Calu3 (cell line): Measurements from ENCODE around the gene SPDYC. TPM values are rescaled to one million over a fixed set of nuclear protein-coding genes. Genes with fewer than 3 reads are reported as not detected.

Experiments
- BruUV-seq: library from RNA; stranded (reverse); fragments of 400-500 nt; replicated peaks from 2 replicates; lab custom pipeline; 2021; lab: Mats Ljungman, UMichigan
- CTCF ChIA-PET: fragments of 300-600 bp; sonication (Branson Sonifier 250); formaldehyde crosslinking; loops from one replicate; lab custom pipeline; 2022; ENCODE audit warnings: antibody characterized with exemption; lab: Charles Lee
- DNase-seq: peaks from one replicate; pipeline ENCODE4 v3.0.0; 2022
- H3K27ac Mint-ChIP-seq: one replicate; pipeline ENCODE4 v1.8.0; 2022; ENCODE audit warnings: mixed read lengths; ENCODE audit not compliant: unreplicated experiment
- H3K27me3 Mint-ChIP-seq: one replicate; pipeline ENCODE4 v1.8.0; 2022; ENCODE audit warnings: mixed read lengths; ENCODE audit not compliant: unreplicated experiment
- H3K36me3 Mint-ChIP-seq: one replicate; pipeline ENCODE4 v1.8.0; 2022; ENCODE audit warnings: mild to moderate bottlenecking, moderate library complexity, mixed read lengths; ENCODE audit not compliant: insufficient read depth, unreplicated experiment
- H3K4me1 Mint-ChIP-seq: one replicate; pipeline ENCODE4 v1.8.0; 2022; ENCODE audit warnings: mild to moderate bottlenecking, low read depth, mixed read lengths; ENCODE audit not compliant: unreplicated experiment
- H3K4me3 Mint-ChIP-seq: one replicate; pipeline ENCODE4 v1.8.0; 2022; ENCODE audit warnings: mild to moderate bottlenecking, low read depth, moderate library complexity, mixed read lengths; ENCODE audit not compliant: unreplicated experiment
- H3K9me3 Mint-ChIP-seq: one replicate; pipeline ENCODE4 v1.8.0; 2022; ENCODE audit warnings: low read depth, mixed read lengths; ENCODE audit not compliant: unreplicated experiment
- CTCF ChIP-seq: fragments of 200-600 bp; IDR thresholded peaks from one replicate; pipeline ENCODE4 v1.8.0; 2022; ENCODE audit warnings: antibody characterized with exemption; ENCODE audit not compliant: unreplicated experiment
- intact Hi-C: fragments of 100-400 bp; cut with micrococcal nuclease; formaldehyde crosslinking; loops from one replicate; pipeline ENCODE4 v1.10.0; 2022; ENCODE audit not compliant: unreplicated experiment
- total RNA-seq: library from RNA; stranded (reverse); gene quantifications from 2 replicates; pipeline ENCODE4 v1.2.3, GENCODE V29; 2022

Gene SPDYC
- total RNA-seq, 1 experiment from 2014 or later: not detected

GRCh38 chr11:65187146-65187675 is 17.2 kb downstream of the SPDYC start:
- Mint-ChIP-seq H3K27ac (no peak overlapping the region), H3K9me3 (no peaks in the 10 kb centered on the region), H3K36me3 (peaks cover 76% of the 10 kb centered on the region), H3K4me1 (peaks cover 19% of the 10 kb centered on the region), H3K4me3 (no peak overlapping the region), H3K27me3 (no peaks in the 10 kb centered on the region)
- BruUV-seq: no TSS peak
- intact Hi-C loops: no loop called here
- CTCF ChIA-PET: no interaction called here
- no peak for DNase-seq
- TF ChIP-seq CTCF: no peak

GRCh38 chr11:65187971-65188461 is 18.0 kb downstream of the SPDYC start:
- TF ChIP-seq CTCF: no peak
- intact Hi-C loops: no loop called here
- H3K4me3 Mint-ChIP-seq: no peak overlapping the region
- no peaks in the 10 kb centered on the region for H3K27me3 Mint-ChIP-seq
- CTCF ChIA-PET: no interaction called here
- no TSS peak for BruUV-seq
- DNase-seq: no peak
- H3K9me3 Mint-ChIP-seq: no peaks in the 10 kb centered on the region
- H3K27ac Mint-ChIP-seq: no peak overlapping the region
- H3K4me1 Mint-ChIP-seq: peaks cover 19% of the 10 kb centered on the region
- peaks cover 69% of the 10 kb centered on the region for H3K36me3 Mint-ChIP-seq

- Mint-ChIP-seq H3K27me3 (no peaks in the 10 kb centered on the region), H3K4me3 (no peak overlapping the region), H3K27ac (no peak overlapping the region), H3K9me3 (no peaks in the 10 kb centered on the region), H3K4me1 (peaks cover 18% of the 10 kb centered on the region), H3K36me3 (peaks cover 69% of the 10 kb centered on the region)
- DNase-seq: no peak
- CTCF ChIA-PET: no interaction called here
- intact Hi-C loops: no loop called here
- no TSS peak for BruUV-seq
- no peak for TF ChIP-seq CTCF
Observed at GRCh38 chr11:65188486-65188885, 18.5 kb downstream of the SPDYC start.

GRCh38 chr11:65189191-65189590 is 19.2 kb downstream of the SPDYC start:
- intact Hi-C loops: no loop called here
- H3K27ac Mint-ChIP-seq: no peak overlapping the region

More at GRCh38 chr11:65189191-65189590, 19.2 kb downstream of the SPDYC start:
- DNase-seq: no peak
- Mint-ChIP-seq H3K9me3 (no peaks in the 10 kb centered on the region), H3K36me3 (peaks cover 69% of the 10 kb centered on the region), H3K4me1 (peaks cover 11% of the 10 kb centered on the region), H3K27me3 (no peaks in the 10 kb centered on the region), H3K4me3 (no peak overlapping the region)
- no peak for TF ChIP-seq CTCF
- CTCF ChIA-PET: interaction anchor here (0.7 kb wide), 1 partner anchor 19 kb away, joined by 3 read pairs; no protein-coding TSS in a partner anchor
- no TSS peak for BruUV-seq
